NCI-H2107 treated with DMSO at 0.1 percent for 48 hours (cell line): ENCODE data around the gene AGMO.

ENCODE experiments used
- DNase-seq: peaks from one replicate; lab custom pipeline; 2025; ENCODE audit not compliant: unreplicated experiment; lab: John Stamatoyannopoulos, UW

AGMO gene

GRCh38 chr7:15561835-15562234 is at the start of gene AGMO:
Gene AGMO, minus strand, starts transcription at chr7:15562015.
- DNase-seq = peak; percentile 64

- DNase-seq = no peak
These were observed 48.7 kb upstream of the AGMO start for GRCh38 chr7:15610503-15610902.

- DNase-seq = peak; percentile 86
These were observed 47.5 kb upstream of the AGMO start for GRCh38 chr7:15609287-15609686.

GRCh38 chr7:15607529-15608210 is 45.9 kb upstream of the AGMO start:
- no peak for DNase-seq

- DNase-seq = no peak
These were observed 44.7 kb upstream of the AGMO start for GRCh38 chr7:15606561-15606960.

- DNase-seq = no peak
These were observed 42.4 kb upstream of the AGMO start for GRCh38 chr7:15604166-15604565.

- DNase-seq = no peak
These were observed 41.3 kb upstream of the AGMO start for GRCh38 chr7:15603124-15603523.

- DNase-seq = peak; percentile 27
These were observed 40.4 kb upstream of the AGMO start for GRCh38 chr7:15602236-15602635.

GRCh38 chr7:15601175-15601574 is 39.4 kb upstream of the AGMO start:
- DNase-seq = no peak

GRCh38 chr7:15600298-15600697 is 38.5 kb upstream of the AGMO start:
- DNase-seq = no peak

GRCh38 chr7:15594461-15594860 is 32.6 kb upstream of the AGMO start:
- DNase-seq = no peak

- peak; percentile 40 for DNase-seq
These were observed 31.6 kb upstream of the AGMO start for GRCh38 chr7:15593382-15593781.

GRCh38 chr7:15586266-15586665 is 24.5 kb upstream of the AGMO start:
- no peak for DNase-seq

- no peak for DNase-seq
These were observed 22.8 kb upstream of the AGMO start for GRCh38 chr7:15584575-15584974.

- DNase-seq = no peak
These were observed 21.0 kb upstream of the AGMO start for GRCh38 chr7:15582773-15583172.

- no peak for DNase-seq
These were observed 19.6 kb upstream of the AGMO start for GRCh38 chr7:15581352-15581951.

GRCh38 chr7:15580604-15581351 is 19.0 kb upstream of the AGMO start:
- no peak for DNase-seq

- no peak for DNase-seq
These were observed 15.8 kb upstream of the AGMO start for GRCh38 chr7:15577600-15577999.

- no peak for DNase-seq
These were observed 9.6 kb upstream of the AGMO start for GRCh38 chr7:15571301-15571878.

GRCh38 chr7:15567652-15568051 is 5.8 kb upstream of the AGMO start:
- no peak for DNase-seq

- no peak for DNase-seq
These were observed 5.2 kb upstream of the AGMO start for GRCh38 chr7:15567036-15567435.

GRCh38 chr7:15566476-15566875 is 4.7 kb upstream of the AGMO start:
- no peak for DNase-seq
